HG03196 (cell line): ENCODE measurements around the gene EXOC4.

Experiments used
- ATAC-seq: cut with Tn5 transposase; IDR thresholded peaks from one replicate; pipeline ENCODE4 v1.9.1; 2021; ENCODE audit not compliant: unreplicated experiment

The EXOC4 gene

DNA sequence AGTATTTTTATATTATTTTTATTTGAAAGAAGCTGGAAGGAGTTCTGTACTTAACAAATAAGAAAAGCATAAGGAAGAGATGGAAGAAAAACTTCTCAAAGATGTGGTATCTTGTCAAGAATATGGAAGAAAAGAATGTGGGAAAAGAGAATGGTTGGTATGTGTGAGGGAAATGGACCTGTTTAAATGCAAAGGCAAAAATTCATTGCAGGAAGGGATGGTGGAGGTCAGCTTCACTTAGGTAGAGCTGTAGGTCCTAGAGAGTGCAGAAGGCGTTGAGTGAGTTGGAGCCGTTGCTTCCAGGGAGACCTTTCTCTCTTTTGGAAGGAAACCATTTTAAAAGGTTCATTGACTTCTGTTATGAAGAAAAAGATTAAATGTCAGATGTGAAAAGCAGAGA lies 107.3 kb downstream of the EXOC4 start:
- no peak for ATAC-seq

GRCh38 chr7:133361806-133362205 lies 108.9 kb downstream of the EXOC4 start:
- no peak for ATAC-seq

GRCh38 chr7:133364959-133365690 lies 112.2 kb downstream of the EXOC4 start:
- ATAC-seq = no peak

DNA sequence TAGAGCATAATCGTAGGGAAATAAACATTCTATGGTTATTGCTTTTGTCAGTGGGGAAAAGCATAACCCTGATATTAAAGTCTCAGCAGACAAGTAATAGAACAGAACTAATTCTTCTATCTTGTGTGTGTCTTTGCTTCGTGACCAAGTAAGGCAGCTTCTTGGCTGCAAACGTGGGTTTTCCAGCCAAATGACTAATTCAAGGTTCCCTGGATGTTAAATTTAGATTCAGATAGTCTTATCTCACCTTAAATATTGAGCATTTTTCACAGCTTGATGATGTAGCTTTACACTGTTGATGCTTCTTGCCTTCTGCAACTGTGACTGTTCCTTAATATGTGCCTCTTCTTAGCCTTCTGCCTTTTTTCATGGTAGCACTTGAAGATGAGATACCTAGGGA lies 113.0 kb downstream of the EXOC4 start:
- ATAC-seq = no peak

DNA sequence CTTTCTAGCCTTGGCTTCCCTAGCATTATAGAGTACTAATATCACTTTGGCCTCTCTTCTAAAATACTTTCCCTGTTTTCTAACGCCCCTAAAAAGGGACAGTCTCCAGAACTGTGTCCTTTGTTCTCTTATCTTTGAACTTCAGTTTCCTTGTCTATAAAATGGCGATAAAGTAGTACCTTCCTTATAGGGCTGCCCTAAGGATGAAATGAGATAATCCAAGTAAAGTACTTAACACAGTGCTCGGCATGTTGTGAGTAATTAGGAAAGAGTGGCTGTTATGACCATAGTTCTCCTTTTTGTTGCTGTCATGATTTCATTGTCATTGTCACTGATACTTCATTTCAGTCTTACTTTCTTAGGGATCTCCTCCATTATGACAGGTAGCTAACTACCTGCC lies 114.7 kb downstream of the EXOC4 start:
- ATAC-seq = no peak

DNA sequence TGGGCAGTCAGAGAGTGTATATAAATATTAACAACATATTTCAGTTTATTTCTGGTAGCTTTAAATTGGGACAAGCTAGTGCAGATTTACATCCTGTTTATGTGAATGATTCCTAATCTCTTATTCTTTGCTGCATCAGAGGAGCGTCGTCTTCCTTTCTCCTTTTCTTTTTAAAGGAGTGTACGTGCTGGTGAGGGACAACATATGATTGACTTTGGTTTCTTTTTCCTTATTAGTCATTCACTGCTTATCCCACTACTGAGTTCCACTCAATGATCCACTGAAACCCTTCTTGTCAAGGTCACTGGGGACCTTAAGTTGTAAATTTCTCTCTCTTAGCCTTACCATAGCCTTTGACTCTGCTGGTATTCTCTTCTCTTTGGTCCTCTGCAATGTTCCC lies 116.3 kb downstream of the EXOC4 start:
- ATAC-seq = no peak

DNA sequence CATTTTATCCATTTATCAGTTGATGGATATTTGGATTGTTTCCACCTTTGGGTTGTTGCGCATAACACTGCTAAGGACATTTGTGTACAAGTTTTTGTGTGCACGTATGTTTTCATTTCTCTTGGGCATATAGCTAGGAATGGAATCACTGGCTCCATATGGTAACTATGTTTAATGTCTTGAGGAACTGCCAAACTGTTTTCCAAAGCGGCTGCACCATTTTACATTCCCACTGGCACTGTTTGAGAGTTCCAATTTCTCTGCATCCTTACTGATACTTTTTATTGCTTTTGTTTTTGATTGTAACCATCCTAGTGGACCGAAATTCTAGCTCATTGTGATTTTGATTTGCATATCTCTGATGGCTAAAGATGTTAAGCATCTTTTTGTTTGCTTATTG lies 118.7 kb downstream of the EXOC4 start:
- ATAC-seq = no peak

DNA sequence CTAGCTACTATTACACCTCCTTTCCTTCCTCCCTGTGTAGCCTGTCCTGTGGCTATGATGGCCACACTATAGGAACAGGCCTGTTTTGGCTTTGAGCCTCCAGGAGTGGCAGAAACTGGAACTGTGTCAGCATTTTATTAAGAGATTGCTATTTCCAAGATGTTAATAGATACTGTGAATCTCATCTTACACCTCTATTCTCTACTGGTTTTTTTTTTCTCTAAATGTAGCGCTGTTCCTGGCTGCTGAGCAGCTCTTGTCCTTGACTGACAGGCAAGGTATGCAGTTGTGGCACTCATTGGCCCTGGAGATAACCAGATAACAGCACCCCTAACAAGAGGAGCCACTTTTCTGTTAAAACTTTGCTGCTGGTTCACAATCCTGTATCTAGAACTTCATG lies 119.5 kb downstream of the EXOC4 start:
- ATAC-seq = no peak

- ATAC-seq = no peak
Observed at GRCh38 chr7:133376514-133376913, 123.6 kb downstream of the EXOC4 start.

DNA sequence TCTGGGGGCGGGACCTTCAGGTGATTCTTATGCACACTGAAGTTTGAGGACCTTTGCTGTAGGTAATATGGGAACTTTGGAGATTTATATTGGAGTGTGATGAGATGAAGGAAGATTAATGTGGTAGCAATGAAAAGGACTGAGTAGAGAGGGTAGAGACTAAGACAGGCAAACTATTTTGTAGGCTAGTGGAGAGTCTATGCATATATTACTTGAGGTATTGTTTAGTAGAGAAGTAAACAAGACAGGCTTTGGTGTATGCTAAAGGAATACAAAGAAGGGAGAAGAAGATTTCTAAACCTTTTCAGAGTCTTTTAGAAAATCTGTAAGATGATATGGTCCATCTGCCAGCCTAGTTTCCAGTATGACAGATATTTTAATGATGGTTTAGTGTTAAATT lies 129.1 kb downstream of the EXOC4 start:
- no peak for ATAC-seq

- no peak for ATAC-seq
Observed at GRCh38 chr7:133382775-133383559, 130.1 kb downstream of the EXOC4 start.

GRCh38 chr7:133386205-133386604 lies 133.3 kb downstream of the EXOC4 start:
- no peak for ATAC-seq

- ATAC-seq = no peak
Observed at GRCh38 chr7:133389727-133390126, 136.8 kb downstream of the EXOC4 start.

- no peak for ATAC-seq
Observed at GRCh38 chr7:133391206-133391605, 138.3 kb downstream of the EXOC4 start.

- no peak for ATAC-seq
Observed at GRCh38 chr7:133394369-133394768, 141.5 kb downstream of the EXOC4 start.

GRCh38 chr7:133395551-133395950 lies 142.7 kb downstream of the EXOC4 start:
- no peak for ATAC-seq

DNA sequence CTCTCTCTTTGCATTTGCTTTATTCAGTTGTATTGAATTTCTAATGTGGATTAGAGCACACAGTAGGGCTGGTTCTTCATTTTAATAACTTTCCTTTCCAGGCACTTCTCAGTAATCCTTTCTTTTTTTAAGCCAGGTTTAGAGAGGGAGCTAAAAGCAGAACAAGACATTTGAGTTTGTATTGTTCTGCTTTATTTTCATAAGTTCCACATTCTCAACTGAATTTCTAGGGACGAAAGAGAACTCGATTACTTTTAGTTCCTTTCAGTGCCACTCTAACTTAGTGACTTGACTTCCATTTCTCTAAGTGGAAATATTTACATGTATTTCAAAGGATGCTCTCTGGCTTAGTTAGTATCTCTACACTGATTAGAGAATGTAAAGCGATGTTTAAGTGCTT lies 145.6 kb downstream of the EXOC4 start:
- no peak for ATAC-seq

DNA sequence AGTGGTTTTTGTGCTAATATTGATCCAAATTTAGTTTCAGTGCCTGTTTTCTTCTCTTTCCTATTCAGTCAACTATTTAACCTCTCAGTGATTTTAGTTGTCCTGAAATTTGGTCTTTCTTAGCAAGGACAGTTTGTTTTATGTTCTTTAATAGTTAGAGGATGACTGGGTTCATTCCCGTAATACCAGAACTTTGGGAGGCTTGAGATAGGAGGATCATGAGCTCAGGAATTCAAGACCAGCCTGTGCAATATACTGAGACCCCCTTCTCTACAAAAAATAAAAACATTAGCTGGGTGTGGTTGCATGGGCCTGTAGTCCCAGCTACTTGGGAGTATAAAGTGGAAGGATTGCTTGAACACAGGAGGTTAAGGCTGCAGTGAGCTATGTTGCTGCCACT lies 148.3 kb downstream of the EXOC4 start:
- ATAC-seq = no peak

DNA sequence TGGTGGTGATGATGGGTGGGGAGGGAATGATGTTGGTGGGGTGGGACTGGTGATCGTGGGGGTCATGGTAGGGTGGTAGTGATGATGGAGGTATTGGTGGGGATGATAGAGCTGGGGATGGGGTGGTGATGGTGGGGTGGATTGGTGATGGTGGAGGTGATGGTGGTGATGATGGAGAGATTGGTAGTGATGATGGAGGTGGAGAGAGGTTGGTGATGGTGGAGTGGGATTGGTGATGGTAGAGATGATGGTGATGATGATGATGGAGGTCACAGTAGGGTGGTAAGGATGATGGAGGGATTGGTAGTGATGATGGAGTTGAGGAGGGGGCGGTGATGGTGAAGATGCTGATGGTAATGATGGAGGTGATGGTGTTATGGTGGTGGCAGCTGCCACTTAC lies 155.3 kb downstream of the EXOC4 start:
- ATAC-seq = no peak

- no peak for ATAC-seq
Observed at GRCh38 chr7:133409421-133409820, 156.5 kb downstream of the EXOC4 start.

DNA sequence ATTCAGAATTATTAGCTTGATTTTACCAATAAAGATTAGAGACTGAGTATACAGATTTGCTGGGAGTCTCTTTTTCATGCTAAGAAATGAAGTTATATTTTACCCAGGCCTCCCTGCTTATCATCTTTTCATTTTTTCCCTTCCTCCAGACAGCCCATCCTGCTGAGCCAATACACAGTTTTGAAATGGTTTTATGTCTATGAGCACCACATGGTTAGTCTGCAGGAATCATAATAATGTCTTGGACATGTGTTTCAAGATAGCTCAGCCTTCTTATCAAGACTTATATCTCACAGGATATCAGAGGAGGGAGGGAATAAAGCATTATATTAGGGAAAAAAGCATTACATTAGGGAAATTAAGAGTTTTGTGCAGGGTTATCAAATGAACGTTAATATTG lies 157.1 kb downstream of the EXOC4 start:
- ATAC-seq = no peak

DNA sequence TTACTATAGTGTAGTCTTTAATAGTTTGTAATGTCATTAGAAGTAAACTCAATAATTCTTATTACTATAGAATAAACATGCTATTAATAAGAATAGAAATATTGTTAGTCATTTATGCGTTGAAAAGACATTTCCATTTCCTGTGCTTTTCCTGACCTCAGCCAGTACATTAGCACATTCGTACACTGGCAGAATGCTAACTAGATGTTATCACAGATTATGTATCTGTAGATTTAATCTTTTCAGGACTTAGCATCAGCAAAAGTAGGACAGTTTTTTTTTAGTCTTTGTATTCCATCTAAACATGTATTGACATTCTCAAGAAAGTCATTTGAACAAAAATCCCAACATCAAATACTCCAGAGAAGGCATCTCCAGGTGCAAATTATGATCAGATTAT lies 158.5 kb downstream of the EXOC4 start:
- no peak for ATAC-seq

- no peak for ATAC-seq
Observed at GRCh38 chr7:133412942-133413341, 160.1 kb downstream of the EXOC4 start.
